ENCODE data around the gene MIEF2.

MIEF2 gene

GRCh38 chr17:18235743-18236256 is 24.7 kb upstream of the MIEF2 start:
- DNase-seq (ENCODE audit: low spot score) = no peak

GRCh38 chr17:18236494-18236893 is 24.0 kb upstream of the MIEF2 start:
- no peak for DNase-seq (ENCODE audit: low spot score)

- DNase-seq (ENCODE audit: low spot score) = no peak
These were observed 23.0 kb upstream of the MIEF2 start for GRCh38 chr17:18237461-18237860.

- no peak for DNase-seq (ENCODE audit: low spot score)
These were observed 22.2 kb upstream of the MIEF2 start for GRCh38 chr17:18238299-18238698.

- no peak for DNase-seq (ENCODE audit: low spot score)
These were observed 20.0 kb upstream of the MIEF2 start for GRCh38 chr17:18240449-18240848.

GRCh38 chr17:18241229-18241871 is 19.1 kb upstream of the MIEF2 start:
- no peak for DNase-seq (ENCODE audit: low spot score)

GRCh38 chr17:18245038-18245776 is 15.3 kb upstream of the MIEF2 start:
- DNase-seq (ENCODE audit: low spot score) = no peak

- DNase-seq (ENCODE audit: low spot score) = no peak
These were observed 14.2 kb upstream of the MIEF2 start for GRCh38 chr17:18246109-18246725.

- no peak for DNase-seq (ENCODE audit: low spot score)
These were observed 13.4 kb upstream of the MIEF2 start for GRCh38 chr17:18246880-18247612.

- no peak for DNase-seq (ENCODE audit: low spot score)
These were observed 12.9 kb upstream of the MIEF2 start for GRCh38 chr17:18247613-18248001.

- DNase-seq (ENCODE audit: low spot score) = peak; percentile 67
These were observed 12.1 kb upstream of the MIEF2 start for GRCh38 chr17:18248300-18248731.

- no peak for DNase-seq (ENCODE audit: low spot score)
These were observed 11.7 kb upstream of the MIEF2 start for GRCh38 chr17:18248811-18249210.

GRCh38 chr17:18250259-18250658 is 10.2 kb upstream of the MIEF2 start:
- no peak for DNase-seq (ENCODE audit: low spot score)

GRCh38 chr17:18250708-18251107 is 9.8 kb upstream of the MIEF2 start:
- no peak for DNase-seq (ENCODE audit: low spot score)

- no peak for DNase-seq (ENCODE audit: low spot score)
These were observed 9.3 kb upstream of the MIEF2 start for GRCh38 chr17:18251204-18251603.

GRCh38 chr17:18252160-18252559 is 8.3 kb upstream of the MIEF2 start:
- DNase-seq (ENCODE audit: low spot score) = no peak

GRCh38 chr17:18253187-18253884 is 7.1 kb upstream of the MIEF2 start:
- no peak for DNase-seq (ENCODE audit: low spot score)

GRCh38 chr17:18253947-18254821 is 6.3 kb upstream of the MIEF2 start:
- no peak for DNase-seq (ENCODE audit: low spot score)

- no peak for DNase-seq (ENCODE audit: low spot score)
These were observed 5.4 kb upstream of the MIEF2 start for GRCh38 chr17:18254888-18255649.

GRCh38 chr17:18256351-18256750 is 4.1 kb upstream of the MIEF2 start:
- DNase-seq (ENCODE audit: low spot score) = no peak

Measured in CD4-positive, alpha-beta T cell treated with Interleukin-15 for 4 hours (primary cell).